Stimulated activated CD4-positive, alpha-beta T cell treated with anti-CD3 and anti-CD28 coated beads, TNF-alpha, amount 100 ng/mL, for 1 hour (primary cell): ENCODE results near the gene SF3A2.

Experiments used
- DNase-seq, 3 donors: peaks; one replicate each; pipeline ENCODE4 v3.0.0-alpha.2; 2020; ENCODE audit warnings: low read depth in 3 of 3, low spot score in 1 of 3

Gene SF3A2

GRCh38 chr19:2252055-2252796, 15.6 kb downstream of the SF3A2 start:
- no peak for DNase-seq

GRCh38 chr19:2252797-2253105, 16.1 kb downstream of the SF3A2 start:
- DNase-seq, result no peak

GRCh38 chr19:2253106-2254063, 16.8 kb downstream of the SF3A2 start:
- DNase-seq, result no peak

GRCh38 chr19:2254064-2254872, 17.6 kb downstream of the SF3A2 start:
- no peak for DNase-seq

- no peak for DNase-seq
Observed at GRCh38 chr19:2255112-2255845, 18.7 kb downstream of the SF3A2 start.

- DNase-seq, result no peak
Observed at GRCh38 chr19:2255982-2256685, 19.5 kb downstream of the SF3A2 start, which contains the start of gene JSRP1. Gene JSRP1 (minus strand): TSS chr19:2256417. CDS start chr19:2255314, 1,103 bp downstream.

GRCh38 chr19:2259336-2259735, 22.7 kb downstream of the SF3A2 start:
- no peak for DNase-seq

- DNase-seq, result no peak
Observed at GRCh38 chr19:2260341-2260805, 23.7 kb downstream of the SF3A2 start.

- DNase-seq, result no peak
Observed at GRCh38 chr19:2261438-2262172, 25.0 kb downstream of the SF3A2 start.

GRCh38 chr19:2266183-2266993, 29.8 kb downstream of the SF3A2 start:
- DNase-seq, result no peak

GRCh38 chr19:2268480-2268830, 31.8 kb downstream of the SF3A2 start:
- DNase-seq, result no peak

- DNase-seq, result no peak
Observed at GRCh38 chr19:2268861-2269243, 32.2 kb downstream of the SF3A2 start.

GRCh38 chr19:2269244-2270156, 32.9 kb downstream of the SF3A2 start:
- DNase-seq, result peak; percentile 98 to 99 (median 99)

- DNase-seq, result no peak
Observed at GRCh38 chr19:2270157-2270422, 33.5 kb downstream of the SF3A2 start.

- DNase-seq, result peak in 2 of 3 donors; percentile 54 to 66
Observed at GRCh38 chr19:2270423-2271233, 34.0 kb downstream of the SF3A2 start.

GRCh38 chr19:2271234-2272103, 34.8 kb downstream of the SF3A2 start:
- no peak for DNase-seq
